ENCODE data around the gene ZNG1B.
"Not testable (repeated sequence)": the region's sequence is repeated elsewhere in the genome, so short reads cannot be mapped to it uniquely, and the experiment has no call there.

Gene ZNG1B

GRCh38 chr2:113504081-113504480 is 66.6 kb downstream of the ZNG1B start:
- not testable (repeated sequence) for DNase-seq

- DNase-seq = not testable (repeated sequence)
These were observed 70.1 kb downstream of the ZNG1B start for GRCh38 chr2:113507394-113508140.

- DNase-seq = not testable (repeated sequence)
These were observed 70.7 kb downstream of the ZNG1B start for GRCh38 chr2:113508187-113508586.

GRCh38 chr2:113510913-113511312 is 73.4 kb downstream of the ZNG1B start:
- DNase-seq = not testable (repeated sequence)

GRCh38 chr2:113511859-113512258 is 74.4 kb downstream of the ZNG1B start:
- DNase-seq = not testable (repeated sequence)

- DNase-seq = not testable (repeated sequence)
These were observed 78.0 kb downstream of the ZNG1B start for GRCh38 chr2:113515457-113515856.

GRCh38 chr2:113515995-113516394 is 78.5 kb downstream of the ZNG1B start:
- DNase-seq = not testable (repeated sequence)

- not testable (repeated sequence) for DNase-seq
These were observed 79.5 kb downstream of the ZNG1B start for GRCh38 chr2:113517025-113517424.

- DNase-seq = not testable (repeated sequence)
These were observed 83.3 kb downstream of the ZNG1B start for GRCh38 chr2:113520837-113521236.

GRCh38 chr2:113521492-113521891 is 84.0 kb downstream of the ZNG1B start:
- not testable (repeated sequence) for DNase-seq

- DNase-seq = not testable (repeated sequence)
These were observed 87.5 kb downstream of the ZNG1B start for GRCh38 chr2:113524986-113525385.

- DNase-seq = not testable (repeated sequence)
These were observed 90.0 kb downstream of the ZNG1B start for GRCh38 chr2:113527350-113528045.

- DNase-seq = not testable (repeated sequence)
These were observed 90.6 kb downstream of the ZNG1B start for GRCh38 chr2:113528126-113528525.

- DNase-seq = not testable (repeated sequence)
These were observed 91.4 kb downstream of the ZNG1B start for GRCh38 chr2:113528904-113529303.

- not testable (repeated sequence) for DNase-seq
These were observed 95.5 kb downstream of the ZNG1B start for GRCh38 chr2:113532991-113533390.

GRCh38 chr2:113536573-113536972 is 99.1 kb downstream of the ZNG1B start:
- not testable (repeated sequence) for DNase-seq

GRCh38 chr2:113540834-113541203 is 103.3 kb downstream of the ZNG1B start:
- not testable (repeated sequence) for DNase-seq

GRCh38 chr2:113541204-113541975 is 103.9 kb downstream of the ZNG1B start:
- DNase-seq = not testable (repeated sequence)

- DNase-seq = not testable (repeated sequence)
These were observed 104.5 kb downstream of the ZNG1B start for GRCh38 chr2:113541976-113542485.

- not testable (repeated sequence) for DNase-seq
These were observed 105.0 kb downstream of the ZNG1B start for GRCh38 chr2:113542529-113542928.

Measured in activated CD4-positive, CD25-positive, alpha-beta regulatory T cell treated with anti-CD3 and anti-CD28 coated beads, Interleukin-2, amount 50 U/mL, for 72 hours (primary cell).